WTC11 (cell line): ENCODE measurements around the gene SSH2.

Source experiments
- CTCF ChIP-seq: fragments of 200-600 bp; IDR thresholded peaks from 2 replicates; pipeline ENCODE4 v1.8.0; 2022; ENCODE audit warnings: antibody characterized with exemption
- NFYB ChIP-seq: sonication (generic); formaldehyde crosslinking; conservative IDR thresholded peaks from 2 replicates; pipeline ENCODE4 v1.8.0; 2022; ENCODE audit warnings: low read depth, missing genetic modification reagents
- NR3C1 ChIP-seq: sonication (generic); formaldehyde crosslinking; conservative IDR thresholded peaks from 2 replicates; pipeline ENCODE4 v1.8.1; 2023; ENCODE audit warnings: low read depth, mild to moderate bottlenecking, missing genetic modification reagents
- TEAD4 ChIP-seq: sonication (generic); formaldehyde crosslinking; IDR thresholded peaks from 2 replicates; pipeline ENCODE4 v1.8.0; 2022; ENCODE audit warnings: mild to moderate bottlenecking, missing genetic modification reagents
- ZBTB21 ChIP-seq: sonication (generic); formaldehyde crosslinking; IDR thresholded peaks from 2 replicates; pipeline ENCODE4 v1.8.1; 2023; ENCODE audit warnings: mild to moderate bottlenecking, missing genetic modification reagents, borderline replicate concordance

GRCh38 chr17:29954405-29954804 lies 24.4 kb upstream of the SSH2 start:
- TF ChIP-seq NR3C1 (no peak), NFYB (CRISPR knock-in tag) (no peak), ZBTB21 (CRISPR knock-in tag) (no peak), TEAD4 (no peak), CTCF (peak; percentile 28; the same call in 1 of the 2 replicates)
